GM10248 (cell line): ENCODE results near the gene MORN1.

ENCODE experiments used
- CTCF ChIA-PET: fragments of 300-600 bp; sonication (Branson Sonifier 250); formaldehyde crosslinking; extraction: SDS; loops from one replicate; lab custom pipeline; 2021; ENCODE audit warnings: antibody characterized with exemption; lab: Yijun Ruan, JAX
- POLR2A ChIA-PET: fragments of 350-650 bp; sonication (Branson Sonifier 250); formaldehyde crosslinking; extraction: SDS; loops from one replicate; lab custom pipeline; 2020; ENCODE audit warnings: antibody characterized with exemption; lab: Yijun Ruan, JAX
- DNase-seq: peaks from one replicate; pipeline ENCODE4 v3.0.0; 2012; ENCODE audit errors: extremely low spot score
- TF ChIP-seq, protein P1 (sequence below): IDR thresholded peaks from 2 replicates; pipeline ENCODE4 v1.5.1; 2012; ENCODE audit warnings: mild to moderate bottlenecking, low read depth; ENCODE audit errors: extremely low read depth, missing control alignments, control extremely low read depth

MORN1 gene

DNA sequence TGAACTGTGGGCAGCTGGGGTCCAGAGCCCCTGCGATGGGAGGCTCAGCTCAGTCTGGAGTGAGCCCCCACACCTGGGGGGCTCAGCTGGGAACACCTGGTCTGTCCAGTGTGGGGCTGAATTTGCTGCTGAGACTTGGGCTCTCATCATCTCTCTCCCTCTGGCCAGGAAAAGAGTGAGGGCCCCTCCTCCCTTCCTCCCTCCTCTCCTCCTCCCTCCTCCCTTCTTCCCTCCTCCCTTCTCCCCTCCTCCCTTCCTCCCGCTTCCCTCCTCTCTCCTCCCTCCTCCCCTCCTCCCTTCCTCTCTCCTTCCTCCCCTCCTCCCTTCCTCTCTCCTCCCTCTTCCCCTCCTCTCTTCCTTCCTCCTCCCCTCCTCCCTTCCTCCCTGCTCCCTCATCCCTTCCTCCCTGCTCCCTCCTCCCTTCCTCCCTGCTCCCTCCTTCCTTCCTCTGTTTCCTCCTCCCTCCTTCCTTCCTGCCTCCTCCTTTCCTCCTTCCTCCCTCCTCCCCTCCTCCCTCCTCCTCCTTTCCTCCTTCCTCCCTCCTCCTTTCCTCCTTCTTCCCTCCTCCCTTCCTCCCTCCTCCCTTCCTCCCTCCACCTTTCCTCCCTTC, 44.5 kb upstream of the MORN1 start:
- POLR2A ChIA-PET: no interaction called here
- DNase-seq: no peak
- TF ChIP-seq, protein P1, sequence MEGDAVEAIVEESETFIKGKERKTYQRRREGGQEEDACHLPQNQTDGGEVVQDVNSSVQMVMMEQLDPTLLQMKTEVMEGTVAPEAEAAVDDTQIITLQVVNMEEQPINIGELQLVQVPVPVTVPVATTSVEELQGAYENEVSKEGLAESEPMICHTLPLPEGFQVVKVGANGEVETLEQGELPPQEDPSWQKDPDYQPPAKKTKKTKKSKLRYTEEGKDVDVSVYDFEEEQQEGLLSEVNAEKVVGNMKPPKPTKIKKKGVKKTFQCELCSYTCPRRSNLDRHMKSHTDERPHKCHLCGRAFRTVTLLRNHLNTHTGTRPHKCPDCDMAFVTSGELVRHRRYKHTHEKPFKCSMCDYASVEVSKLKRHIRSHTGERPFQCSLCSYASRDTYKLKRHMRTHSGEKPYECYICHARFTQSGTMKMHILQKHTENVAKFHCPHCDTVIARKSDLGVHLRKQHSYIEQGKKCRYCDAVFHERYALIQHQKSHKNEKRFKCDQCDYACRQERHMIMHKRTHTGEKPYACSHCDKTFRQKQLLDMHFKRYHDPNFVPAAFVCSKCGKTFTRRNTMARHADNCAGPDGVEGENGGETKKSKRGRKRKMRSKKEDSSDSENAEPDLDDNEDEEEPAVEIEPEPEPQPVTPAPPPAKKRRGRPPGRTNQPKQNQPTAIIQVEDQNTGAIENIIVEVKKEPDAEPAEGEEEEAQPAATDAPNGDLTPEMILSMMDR: no peak
- CTCF ChIA-PET: no interaction called here

DNA sequence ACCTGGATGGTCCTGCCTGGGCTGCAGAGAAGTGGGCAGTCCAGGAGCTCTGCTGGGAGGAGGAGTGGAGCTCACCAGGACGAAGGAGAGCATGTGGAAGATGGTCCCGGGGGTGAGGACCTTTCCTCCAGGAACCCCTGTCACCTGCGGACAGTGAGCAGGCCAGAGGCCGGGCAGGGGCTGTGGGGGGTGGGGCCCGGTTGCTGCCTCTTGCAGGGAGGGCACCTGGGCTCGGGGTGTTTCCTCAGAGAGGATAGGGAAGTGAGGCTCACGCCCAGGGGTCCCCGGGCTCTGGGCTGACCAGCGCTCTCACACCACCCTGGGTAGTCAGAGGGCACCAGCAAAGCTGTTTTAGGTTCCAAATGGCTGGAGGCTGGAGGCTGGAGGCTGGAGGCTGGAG, 43.7 kb upstream of the MORN1 start:
- CTCF ChIA-PET: no interaction called here
- POLR2A ChIA-PET: no interaction called here
- no peak for DNase-seq
- TF ChIP-seq, protein P1: no peak

DNA sequence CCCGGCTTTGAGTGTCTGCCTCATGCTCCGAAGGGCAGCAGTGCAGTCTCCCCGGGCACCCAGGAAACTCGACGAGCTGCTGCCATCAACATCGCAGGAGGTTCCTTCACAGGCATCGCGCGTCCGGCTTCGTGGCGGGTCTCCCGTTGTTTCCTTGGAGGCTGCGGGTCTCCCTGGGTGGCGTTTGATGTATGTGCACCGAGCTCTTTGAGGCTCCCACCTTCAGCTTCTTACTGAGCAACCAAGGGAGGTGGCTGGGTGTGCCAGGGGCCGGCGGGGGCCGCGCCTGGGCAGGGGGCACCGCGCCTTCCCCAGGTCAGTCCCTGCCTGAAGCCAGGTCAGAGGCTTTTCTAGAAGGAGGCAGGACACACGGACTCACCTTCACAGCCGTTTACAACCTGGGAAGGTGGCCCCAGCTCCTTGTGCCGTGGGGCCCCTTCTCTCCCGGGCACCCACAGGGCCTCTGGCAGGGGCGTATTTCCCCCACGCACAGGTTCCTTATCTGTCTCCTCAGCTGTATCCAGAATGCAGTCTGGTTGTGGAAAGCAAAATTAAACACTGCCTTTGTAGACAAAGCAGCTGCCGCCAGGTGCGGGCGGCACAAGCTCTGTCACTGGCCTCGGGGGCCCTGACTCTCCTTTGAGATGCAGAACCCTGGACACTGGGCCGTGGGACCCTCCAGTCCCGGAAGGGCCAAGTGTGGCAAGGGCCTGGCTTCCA, 42.7 kb upstream of the MORN1 start:
- no peak for DNase-seq
- ChIA-PET CTCF (interaction anchor here (0.7 kb wide), 1 partner anchor 96 kb away, joined by 3 read pairs; the partner anchor contains the start of gene HES5), POLR2A (no interaction called here)
- TF ChIP-seq, protein P1: no peak

DNA sequence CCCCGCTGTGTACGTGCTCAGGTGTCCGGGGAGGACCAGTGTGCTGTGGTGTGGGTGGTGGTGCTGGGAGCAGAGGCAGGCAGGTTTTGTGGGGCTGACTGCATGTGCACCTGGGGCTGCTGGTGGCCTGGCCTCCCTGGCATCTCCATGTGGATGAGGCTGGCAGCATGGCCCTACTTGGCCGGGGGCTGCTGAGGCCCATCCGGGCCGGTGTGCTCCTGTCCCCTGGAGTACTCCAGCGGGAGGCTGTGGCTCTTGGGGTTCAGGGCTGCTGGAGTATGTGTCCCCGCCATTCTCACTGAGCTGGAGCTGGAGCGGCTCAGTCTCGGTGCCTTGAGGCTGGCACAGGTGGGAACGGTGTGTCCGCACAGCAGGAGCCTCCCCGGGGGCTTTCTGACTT, 41.8 kb upstream of the MORN1 start:
- TF ChIP-seq, protein P1: no peak
- ChIA-PET POLR2A (no interaction called here), CTCF (interaction anchor here (0.7 kb wide), 1 partner anchor 97 kb away, joined by 3 read pairs; the partner anchor contains the start of gene HES5)
- no peak for DNase-seq

DNA sequence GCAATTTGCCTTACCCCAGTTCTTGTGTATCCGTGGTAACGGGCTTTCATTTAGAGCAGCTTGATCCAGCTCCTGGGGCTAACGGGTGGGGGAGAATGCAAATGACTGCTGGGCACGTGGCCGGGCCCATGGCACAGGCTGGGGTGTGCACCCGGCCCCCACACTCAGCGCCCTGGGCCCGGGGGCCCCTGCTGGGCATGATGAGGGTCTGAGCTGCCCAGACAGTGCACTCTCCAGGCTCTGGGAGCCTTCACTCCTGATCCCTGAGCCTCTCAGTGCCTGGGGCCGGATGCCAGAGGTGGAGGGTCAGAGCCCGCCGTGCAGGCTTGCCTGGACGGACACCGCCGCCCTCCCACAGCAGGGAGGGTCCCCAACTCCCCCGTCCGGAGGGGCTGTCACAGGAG, 41.1 kb upstream of the MORN1 start:
- TF ChIP-seq, protein P1: no peak
- ChIA-PET CTCF (no interaction called here), POLR2A (interaction anchor here (0.6 kb wide), 1 partner anchor 45 kb away, joined by 3 read pairs; no protein-coding TSS in a partner anchor)
- no peak for DNase-seq

GRCh38 chr1:2431518-2431917, 40.2 kb upstream of the MORN1 start:
- POLR2A ChIA-PET: no interaction called here
- TF ChIP-seq, protein P1: no peak
- CTCF ChIA-PET: no interaction called here
- DNase-seq: no peak
